ENCODE results near the gene AVP.
A peak's percentile ranks its signal among the peaks of the same experiment; 100 is the strongest.

The AVP gene

DNA sequence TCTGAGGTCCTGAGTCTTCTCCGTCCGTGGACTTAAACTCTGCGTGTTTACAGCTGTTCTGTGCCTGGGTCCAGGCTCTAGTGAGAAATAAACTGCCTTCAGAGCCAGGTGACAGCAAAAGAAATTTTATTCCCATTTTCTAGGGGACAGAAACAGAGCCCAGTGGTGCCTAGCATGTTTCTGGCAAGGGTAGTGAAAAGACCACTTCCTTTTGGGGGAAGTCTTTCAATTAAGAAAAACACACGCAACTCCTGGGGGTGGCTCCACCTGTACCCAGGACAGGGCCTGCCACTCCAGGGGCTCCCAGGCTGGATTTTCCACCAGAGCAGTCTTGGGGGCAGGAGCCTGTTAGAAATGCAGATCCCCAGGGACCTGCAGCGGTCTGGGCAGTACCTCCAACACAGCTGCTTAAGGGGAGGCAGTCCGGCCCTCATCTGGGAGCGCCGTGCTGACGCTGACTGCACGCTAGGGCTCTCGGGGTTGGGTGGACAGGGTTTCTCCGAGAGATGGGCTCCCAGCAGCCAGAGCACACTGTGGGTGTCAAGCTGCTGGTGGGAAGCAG lies 23.0 kb upstream of the AVP start:
- Histone ChIP-seq H3K27ac (ENCODE audit: low read depth, low read length) (no peak overlapping the region), H3K4me3 (ENCODE audit: low read length) (no peak overlapping the region), H3K36me3 (ENCODE audit: insufficient read depth, low read length) (0 out of 2 replicates have a peak, but pooled peaks cover 2% of the 10 kb centered on the region), H3K9ac (ENCODE audit: low read depth, low read length) (0 out of 2 replicates have a peak overlapping the region, but pooled peaks have one; percentile 3), H3K27me3 (ENCODE audit: insufficient read depth, low read length) (no peaks in the 10 kb centered on the region), H3K4me1 (ENCODE audit: insufficient read depth, low read length) (no peaks in the 10 kb centered on the region), H3K9me3 (ENCODE audit: insufficient read depth, low read depth, low read length) (no peaks in the 10 kb centered on the region)
- 95% methylated on average over 12 of the region's 12 CpGs for WGBS

DNA sequence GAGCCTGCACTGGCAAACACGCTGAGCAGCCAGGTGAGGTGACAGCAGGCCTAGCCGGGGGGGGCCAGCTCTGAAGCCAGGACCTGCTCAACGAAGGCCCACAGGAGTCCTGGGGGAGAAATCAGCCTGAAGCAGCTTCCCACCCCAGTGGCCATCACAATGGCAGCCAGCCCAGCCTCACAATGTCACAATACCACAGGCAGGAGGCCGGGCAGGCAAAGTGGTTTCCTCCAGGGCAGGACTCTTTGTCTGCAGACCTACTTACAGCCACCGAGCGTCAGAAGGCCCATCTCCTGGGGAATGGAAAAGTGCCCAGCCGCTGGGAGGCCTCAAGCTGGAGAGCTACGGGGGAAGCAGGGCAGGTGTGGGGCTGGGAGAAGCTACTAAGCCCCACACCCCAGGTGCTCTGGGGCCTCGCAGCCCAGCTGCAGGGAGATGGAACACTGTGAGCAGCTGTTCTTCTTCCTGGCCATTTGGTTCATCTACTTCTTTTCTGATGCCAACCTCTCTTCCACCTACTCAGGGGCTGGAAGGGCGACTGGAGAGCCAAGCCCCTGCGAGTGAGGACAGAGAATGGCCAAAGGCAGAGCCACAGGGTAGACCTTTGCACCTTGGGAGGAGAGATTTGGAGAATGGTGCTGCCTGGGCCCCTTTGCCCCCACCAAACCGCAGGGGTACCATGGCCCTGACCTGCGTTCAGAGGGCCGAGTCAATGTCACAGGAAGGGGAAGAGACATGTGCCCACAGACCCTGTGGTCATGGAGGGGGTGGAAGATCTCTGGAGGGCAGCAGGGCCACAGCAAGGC lies 22.3 kb upstream of the AVP start:
- no peaks in the 10 kb centered on the region for H3K27me3 ChIP-seq (ENCODE audit: insufficient read depth, low read length)
- 0 out of 2 replicates have a peak, but pooled peaks cover 2% of the 10 kb centered on the region for H3K36me3 ChIP-seq (ENCODE audit: insufficient read depth, low read length)
- no peaks in the 10 kb centered on the region for H3K9me3 ChIP-seq (ENCODE audit: insufficient read depth, low read depth, low read length)
- 0 out of 2 replicates have a peak overlapping the region, but pooled peaks have one; percentile 4 for H3K9ac ChIP-seq (ENCODE audit: low read depth, low read length)
- H3K4me1 ChIP-seq (ENCODE audit: insufficient read depth, low read length) = no peaks in the 10 kb centered on the region
- H3K4me3 ChIP-seq (ENCODE audit: low read length) = no peak overlapping the region
- WGBS = 74% methylated on average over 14 of the region's 14 CpGs
- no peak overlapping the region for H3K27ac ChIP-seq (ENCODE audit: low read depth, low read length)

DNA sequence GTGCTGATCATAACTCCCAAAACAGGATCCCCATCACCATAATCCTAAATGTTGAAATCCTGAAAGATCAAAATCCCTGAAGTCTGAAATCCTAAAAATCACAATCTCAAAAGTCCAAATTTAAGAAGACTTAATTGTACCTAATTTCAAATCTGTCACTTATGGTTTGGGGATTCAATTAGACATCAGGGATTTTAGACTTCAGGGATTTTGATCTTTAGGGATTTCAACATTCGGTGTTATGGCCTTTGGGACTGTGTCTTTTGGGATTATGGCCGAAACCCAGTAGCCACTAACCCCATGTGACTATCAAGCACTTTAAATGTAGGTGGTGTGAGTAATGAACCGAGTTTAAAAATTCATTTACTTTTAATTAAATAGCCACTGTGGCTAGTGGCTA lies 21.7 kb upstream of the AVP start:
- Histone ChIP-seq H3K4me3 (ENCODE audit: low read length) (no peak overlapping the region), H3K27ac (ENCODE audit: low read depth, low read length) (no peak overlapping the region), H3K27me3 (ENCODE audit: insufficient read depth, low read length) (no peaks in the 10 kb centered on the region), H3K4me1 (ENCODE audit: insufficient read depth, low read length) (no peaks in the 10 kb centered on the region), H3K36me3 (ENCODE audit: insufficient read depth, low read length) (0 out of 2 replicates have a peak, but pooled peaks cover 2% of the 10 kb centered on the region), H3K9me3 (ENCODE audit: insufficient read depth, low read depth, low read length) (no peaks in the 10 kb centered on the region), H3K9ac (ENCODE audit: low read depth, low read length) (no peak overlapping the region)
- 100% methylated on average over 1 of the region's 3 CpGs for WGBS

DNA sequence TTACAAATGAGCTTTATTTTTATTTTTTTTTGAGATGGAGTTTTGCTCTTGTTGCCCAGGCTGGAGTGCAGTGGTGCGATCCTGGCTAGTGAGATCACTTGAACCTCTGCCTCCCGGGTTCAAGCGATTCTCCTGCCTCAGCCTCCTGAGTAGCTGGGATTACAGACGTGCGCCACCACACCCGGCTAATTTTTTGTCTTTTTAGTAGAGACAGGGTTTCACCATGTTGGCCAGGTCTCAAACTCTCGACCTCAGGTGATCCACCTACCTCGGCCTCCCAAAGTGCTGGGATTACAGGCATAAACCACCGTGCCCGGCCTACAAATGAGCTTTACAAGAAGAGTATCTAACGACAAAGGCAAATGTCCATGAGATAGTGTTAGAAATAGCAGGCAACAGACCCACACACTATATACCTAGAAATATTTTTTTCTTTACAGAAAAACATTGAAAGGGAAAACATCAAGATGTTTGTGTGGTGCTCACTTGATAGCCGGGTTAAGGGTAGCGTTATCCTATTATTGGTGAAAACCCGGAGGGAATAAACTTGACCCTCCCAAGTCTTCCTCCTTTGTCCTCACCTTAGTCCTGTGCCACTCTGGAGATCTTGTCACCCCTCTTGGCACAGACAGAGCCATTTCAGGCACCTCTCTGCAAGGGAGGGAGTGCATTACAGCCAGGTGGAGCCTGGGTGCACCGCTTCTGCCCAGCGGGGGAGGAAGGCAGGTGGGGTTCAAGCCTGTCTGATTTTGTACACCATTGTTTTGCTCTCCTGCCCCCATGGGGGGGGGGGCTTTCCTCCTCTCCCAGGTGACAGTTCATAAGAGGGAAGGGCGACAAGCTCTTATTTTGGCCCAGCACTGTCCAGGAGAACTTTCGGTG lies 21.0 kb upstream of the AVP start:
- Histone ChIP-seq H3K27me3 (ENCODE audit: insufficient read depth, low read length) (no peaks in the 10 kb centered on the region), H3K4me1 (ENCODE audit: insufficient read depth, low read length) (no peaks in the 10 kb centered on the region), H3K9ac (ENCODE audit: low read depth, low read length) (no peak overlapping the region), H3K4me3 (ENCODE audit: low read length) (no peak overlapping the region), H3K27ac (ENCODE audit: low read depth, low read length) (no peak overlapping the region), H3K36me3 (ENCODE audit: insufficient read depth, low read length) (0 out of 2 replicates have a peak, but pooled peaks cover 2% of the 10 kb centered on the region), H3K9me3 (ENCODE audit: insufficient read depth, low read depth, low read length) (no peaks in the 10 kb centered on the region)
- WGBS = 93% methylated on average over 17 of the region's 18 CpGs

DNA sequence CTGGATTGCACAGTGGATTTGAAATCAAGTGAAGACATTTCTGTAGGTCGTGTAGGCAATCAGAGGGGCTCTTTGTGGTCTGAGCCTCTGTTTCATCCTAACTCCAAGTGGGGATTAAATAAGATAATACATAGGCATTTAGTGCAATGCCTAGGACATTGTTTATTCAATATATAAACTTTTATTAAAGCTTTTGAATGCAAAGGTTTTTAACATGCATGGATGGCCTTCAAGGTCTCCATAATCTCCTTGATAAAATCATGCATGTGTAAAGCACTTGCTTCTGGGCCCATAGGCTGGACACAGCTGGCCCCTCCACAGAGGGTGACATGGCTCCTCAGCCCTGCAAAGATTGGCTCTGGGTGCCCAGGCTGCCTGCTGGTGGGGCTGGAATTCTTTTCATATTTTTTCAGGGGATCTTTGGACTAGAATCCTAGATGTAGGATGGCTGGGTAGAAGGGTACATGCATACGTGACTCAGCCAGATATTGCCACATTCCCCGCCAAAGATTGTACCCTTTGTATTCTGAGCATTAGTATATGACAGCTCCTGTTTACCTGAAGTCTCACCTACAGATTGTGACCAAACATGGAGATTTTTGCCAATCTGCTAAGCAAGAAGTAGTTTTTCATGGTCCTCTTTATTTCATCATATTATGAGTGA lies 19.0 kb upstream of the AVP start:
- no peak overlapping the region for H3K27ac ChIP-seq (ENCODE audit: low read depth, low read length)
- no peak overlapping the region for H3K9ac ChIP-seq (ENCODE audit: low read depth, low read length)
- H3K27me3 ChIP-seq (ENCODE audit: insufficient read depth, low read length) = no peaks in the 10 kb centered on the region
- H3K4me3 ChIP-seq (ENCODE audit: low read length) = no peak overlapping the region
- no peaks in the 10 kb centered on the region for H3K9me3 ChIP-seq (ENCODE audit: insufficient read depth, low read depth, low read length)
- H3K36me3 ChIP-seq (ENCODE audit: insufficient read depth, low read length) = no peaks in the 10 kb centered on the region
- 90% methylated on average over 3 of the region's 3 CpGs for WGBS
- H3K4me1 ChIP-seq (ENCODE audit: insufficient read depth, low read length) = no peaks in the 10 kb centered on the region

DNA sequence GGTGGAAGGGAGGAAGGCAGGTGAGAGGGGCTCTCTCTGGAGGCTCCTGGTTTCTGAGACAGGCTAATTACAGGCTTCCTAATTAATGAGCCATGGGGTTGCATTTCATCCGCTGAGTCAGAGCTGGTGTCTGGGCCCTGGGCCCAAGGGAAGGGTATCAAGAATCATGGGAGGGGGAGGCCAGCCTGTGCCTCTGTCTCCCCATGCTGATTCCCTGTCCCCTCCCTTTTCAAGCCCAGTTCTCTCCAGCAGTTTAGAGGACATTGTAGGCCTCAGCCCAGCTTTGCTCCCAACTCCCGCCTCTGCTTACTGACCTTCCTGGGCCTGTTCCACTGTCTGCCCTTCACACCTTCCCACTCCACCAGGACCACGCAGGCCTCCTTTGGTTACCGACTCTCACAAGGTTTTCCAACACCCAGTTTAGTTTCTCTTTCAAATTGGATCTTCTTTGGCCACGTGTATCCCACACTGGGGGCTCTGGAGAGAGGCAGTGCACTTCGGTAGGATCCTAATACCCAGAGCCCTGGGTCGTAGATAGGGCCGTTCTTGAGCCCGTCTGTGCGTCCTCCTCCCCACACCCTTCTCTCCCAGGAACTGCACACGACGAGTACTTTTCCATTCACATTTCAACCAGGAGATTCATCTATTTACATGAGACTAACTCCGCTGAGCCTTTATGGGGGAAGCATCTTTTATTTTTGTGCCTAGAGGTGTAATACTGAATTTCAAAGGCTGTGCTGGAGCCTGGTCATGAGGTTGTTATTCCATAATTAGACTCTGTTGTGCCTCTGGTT lies 18.2 kb upstream of the AVP start:
- Histone ChIP-seq H3K9ac (ENCODE audit: low read depth, low read length) (no peak overlapping the region), H3K4me3 (ENCODE audit: low read length) (no peak overlapping the region), H3K27ac (ENCODE audit: low read depth, low read length) (no peak overlapping the region), H3K27me3 (ENCODE audit: insufficient read depth, low read length) (no peaks in the 10 kb centered on the region), H3K4me1 (ENCODE audit: insufficient read depth, low read length) (no peaks in the 10 kb centered on the region), H3K9me3 (ENCODE audit: insufficient read depth, low read depth, low read length) (no peaks in the 10 kb centered on the region), H3K36me3 (ENCODE audit: insufficient read depth, low read length) (no peaks in the 10 kb centered on the region)
- WGBS = 89% methylated on average over 13 of the region's 13 CpGs

DNA sequence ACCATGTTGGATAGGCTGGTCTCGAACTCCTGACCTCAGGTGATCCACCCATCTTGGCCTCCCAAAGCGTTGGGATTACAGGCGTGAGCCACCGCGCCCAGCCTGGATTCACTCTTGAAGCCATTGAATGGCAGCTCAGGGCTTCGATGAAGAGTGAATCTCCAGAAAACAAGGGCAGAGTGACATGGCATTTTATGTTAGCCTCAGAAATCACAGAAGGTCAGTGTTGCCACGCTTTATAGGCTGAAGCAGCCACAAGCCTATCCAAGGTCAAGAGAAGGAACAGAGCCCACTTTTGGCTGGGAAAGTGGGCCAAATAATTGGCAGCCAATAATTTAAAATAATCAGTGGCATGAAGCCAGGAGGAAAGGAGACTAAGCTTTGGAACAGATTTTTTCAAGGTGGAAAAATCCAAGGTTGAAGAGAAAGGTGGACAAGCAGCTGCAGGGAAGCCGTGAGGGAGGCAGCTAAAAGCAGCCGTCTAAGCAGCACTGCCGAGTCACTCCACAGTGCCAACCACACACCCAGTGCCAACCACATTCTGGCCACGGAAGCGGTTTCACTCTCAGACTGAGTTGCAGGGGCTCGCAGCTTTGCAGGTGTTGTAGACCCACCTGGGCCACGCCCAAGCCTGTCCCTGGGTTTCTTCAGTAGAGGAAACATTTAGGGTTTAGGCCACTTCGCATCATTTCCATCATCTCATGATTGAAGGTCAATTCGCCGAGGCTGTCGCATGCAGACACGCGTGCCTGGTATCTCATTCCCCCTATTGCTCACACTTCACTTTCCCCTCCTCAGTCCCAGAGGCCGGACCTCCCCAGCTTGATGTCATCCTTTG lies 17.4 kb upstream of the AVP start:
- H3K36me3 ChIP-seq (ENCODE audit: insufficient read depth, low read length) = no peaks in the 10 kb centered on the region
- no peak overlapping the region for H3K4me3 ChIP-seq (ENCODE audit: low read length)
- H3K9me3 ChIP-seq (ENCODE audit: insufficient read depth, low read depth, low read length) = no peaks in the 10 kb centered on the region
- H3K27me3 ChIP-seq (ENCODE audit: insufficient read depth, low read length) = no peaks in the 10 kb centered on the region
- H3K4me1 ChIP-seq (ENCODE audit: insufficient read depth, low read length) = no peaks in the 10 kb centered on the region
- H3K9ac ChIP-seq (ENCODE audit: low read depth, low read length) = no peak overlapping the region
- WGBS = 96% methylated on average over 21 of the region's 21 CpGs
- H3K27ac ChIP-seq (ENCODE audit: low read depth, low read length) = no peak overlapping the region

DNA sequence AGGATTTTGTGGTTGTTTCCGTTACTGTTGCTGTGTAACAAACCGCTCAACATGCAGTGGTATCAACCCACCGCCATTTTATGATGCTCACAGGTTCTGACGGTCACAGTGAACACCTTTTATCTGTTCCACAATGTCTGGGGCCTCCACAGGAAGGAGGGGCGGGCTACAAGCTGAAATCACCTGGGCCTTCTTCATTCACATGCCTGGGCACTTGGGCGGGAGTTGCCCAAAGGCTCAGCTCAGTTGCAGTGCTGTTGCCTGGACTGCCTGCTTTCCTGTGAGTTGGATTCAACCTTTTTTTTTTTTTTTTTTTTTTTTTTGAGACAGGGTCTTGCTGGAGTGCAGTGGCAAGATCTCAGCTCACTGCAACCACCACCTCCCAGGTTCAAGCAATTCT lies 16.7 kb upstream of the AVP start:
- Histone ChIP-seq H3K27me3 (ENCODE audit: insufficient read depth, low read length) (no peaks in the 10 kb centered on the region), H3K36me3 (ENCODE audit: insufficient read depth, low read length) (no peaks in the 10 kb centered on the region), H3K9ac (ENCODE audit: low read depth, low read length) (no peak overlapping the region), H3K4me1 (ENCODE audit: insufficient read depth, low read length) (no peaks in the 10 kb centered on the region), H3K27ac (ENCODE audit: low read depth, low read length) (no peak overlapping the region), H3K9me3 (ENCODE audit: insufficient read depth, low read depth, low read length) (no peaks in the 10 kb centered on the region), H3K4me3 (ENCODE audit: low read length) (no peak overlapping the region)
- WGBS = 94% methylated on average over 6 of the region's 6 CpGs

DNA sequence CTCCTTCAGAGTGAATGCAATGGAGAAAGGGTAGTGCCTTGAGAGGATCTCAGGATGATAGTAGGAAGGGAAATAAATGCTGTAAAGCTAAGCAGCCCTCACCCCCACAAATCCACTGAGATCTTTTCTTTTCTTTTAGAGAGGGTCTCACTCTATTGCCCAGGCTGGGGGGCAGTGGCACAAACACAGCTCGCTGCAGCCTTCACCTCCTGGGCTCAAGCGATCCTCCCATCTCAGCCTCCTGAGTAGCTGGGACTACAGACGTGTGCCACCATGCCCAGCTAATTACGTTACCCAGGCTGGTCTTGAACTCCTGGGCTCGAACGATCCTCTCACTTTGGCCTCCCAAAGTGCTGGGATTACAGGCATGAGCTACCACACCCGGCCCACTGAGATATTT lies 16.0 kb upstream of the AVP start:
- 93% methylated on average over 7 of the region's 7 CpGs for WGBS
- H3K27ac ChIP-seq (ENCODE audit: low read depth, low read length) = no peak overlapping the region
- no peaks in the 10 kb centered on the region for H3K27me3 ChIP-seq (ENCODE audit: insufficient read depth, low read length)
- H3K4me1 ChIP-seq (ENCODE audit: insufficient read depth, low read length) = no peaks in the 10 kb centered on the region
- H3K4me3 ChIP-seq (ENCODE audit: low read length) = no peak overlapping the region
- no peaks in the 10 kb centered on the region for H3K9me3 ChIP-seq (ENCODE audit: insufficient read depth, low read depth, low read length)
- no peak overlapping the region for H3K9ac ChIP-seq (ENCODE audit: low read depth, low read length)
- H3K36me3 ChIP-seq (ENCODE audit: insufficient read depth, low read length) = no peaks in the 10 kb centered on the region
